Measurements from ENCODE around the gene ZNF230.

ZNF230 gene

GRCh38 chr19:44002566-44003460 is at the start of gene ZNF230:
Gene ZNF230, plus strand, starts transcription at chr19:44002957. Its CDS starts 4,122 bp downstream, at chr19:44007079.
- Histone ChIP-seq H3K4me3 (ENCODE audit: low read length) (peak within 1 kb of the TSS; percentile 78), H3K9me3 (ENCODE audit: low read length) (peaks cover 2% of the 10 kb centered on the region), H2AFZ (ENCODE audit: low read depth, low read length) (peak within 1 kb of the TSS; percentile 76), H3K36me3 (ENCODE audit: insufficient read depth, low read length) (peaks cover 8% of the 10 kb centered on the region), H3K4me1 (ENCODE audit: insufficient read depth, low read length) (peaks cover 10% of the 10 kb centered on the region), H3K27me3 (ENCODE audit: insufficient read depth, low read length) (no peaks in the 10 kb centered on the region)

- H3K36me3 ChIP-seq (ENCODE audit: insufficient read depth, low read length), result peaks cover 25% of the 10 kb centered on the region
Measured at GRCh38 chr19:43956827-43957226, 45.9 kb upstream of the ZNF230 start.

DNA sequence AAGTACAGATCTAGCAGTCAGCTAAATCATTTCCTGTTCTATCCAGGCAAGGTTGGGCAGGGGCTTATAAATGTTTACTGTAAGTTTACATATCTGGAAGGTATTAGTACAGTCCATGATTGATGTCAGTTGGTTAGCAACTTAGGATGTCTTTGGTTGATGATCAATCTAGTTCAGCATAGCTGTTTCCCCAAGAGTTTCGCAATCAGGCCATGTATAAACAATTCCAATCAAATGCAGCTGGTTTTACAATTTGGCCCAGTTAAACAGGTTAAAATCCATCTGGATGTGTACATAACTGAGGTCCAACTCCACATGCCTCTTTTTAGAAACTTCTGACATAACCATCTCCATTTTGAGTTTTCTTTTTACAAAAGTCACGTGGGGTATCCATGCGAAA is 44.9 kb upstream of the ZNF230 start:
- peaks cover 32% of the 10 kb centered on the region for H3K36me3 ChIP-seq (ENCODE audit: insufficient read depth, low read length)
- H2AFZ ChIP-seq (ENCODE audit: low read depth, low read length), result no peak overlapping the region
- H3K27me3 ChIP-seq (ENCODE audit: insufficient read depth, low read length), result no peaks in the 10 kb centered on the region

More at GRCh38 chr19:43956827-43957226, 45.9 kb upstream of the ZNF230 start:
- peaks cover 44% of the 10 kb centered on the region for H3K9me3 ChIP-seq (ENCODE audit: low read length)
- no peaks in the 10 kb centered on the region for H3K27me3 ChIP-seq (ENCODE audit: insufficient read depth, low read length)
- H3K4me1 ChIP-seq (ENCODE audit: insufficient read depth, low read length), result peaks cover 4% of the 10 kb centered on the region
- no peak overlapping the region for H2AFZ ChIP-seq (ENCODE audit: low read depth, low read length)
- no peak overlapping the region for H3K4me3 ChIP-seq (ENCODE audit: low read length)

DNA sequence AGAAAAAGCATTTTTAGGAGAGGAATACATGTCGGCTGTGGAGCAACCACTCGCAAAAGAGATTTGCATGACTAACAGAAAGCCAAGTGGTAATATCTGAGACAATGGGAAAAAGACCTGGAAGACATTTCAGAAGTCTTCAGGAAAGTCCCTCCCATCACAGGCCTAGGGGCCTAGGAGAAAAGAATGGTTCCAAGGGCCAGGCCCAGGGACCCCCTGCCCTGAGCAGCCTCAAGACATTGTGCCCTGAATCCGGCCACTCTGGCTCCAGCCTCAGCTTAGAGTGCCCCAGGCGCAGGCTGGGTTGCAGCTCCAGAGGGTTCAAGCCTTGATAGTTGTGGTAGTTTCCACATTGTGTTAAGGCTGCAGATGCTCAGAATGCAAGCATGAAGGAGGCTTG is 42.3 kb upstream of the ZNF230 start:
- Histone ChIP-seq H3K9me3 (ENCODE audit: low read length) (peaks cover 53% of the 10 kb centered on the region), H3K36me3 (ENCODE audit: insufficient read depth, low read length) (peaks cover 41% of the 10 kb centered on the region), H2AFZ (ENCODE audit: low read depth, low read length) (no peak overlapping the region), H3K4me1 (ENCODE audit: insufficient read depth, low read length) (no peaks in the 10 kb centered on the region), H3K4me3 (ENCODE audit: low read length) (no peak overlapping the region), H3K27me3 (ENCODE audit: insufficient read depth, low read length) (no peaks in the 10 kb centered on the region)

More for the DNA sequence above, 44.9 kb upstream of the ZNF230 start:
- Histone ChIP-seq H3K4me1 (ENCODE audit: insufficient read depth, low read length) (no peaks in the 10 kb centered on the region), H3K9me3 (ENCODE audit: low read length) (peaks cover 43% of the 10 kb centered on the region), H3K4me3 (ENCODE audit: low read length) (no peak overlapping the region)

- H3K27me3 ChIP-seq (ENCODE audit: insufficient read depth, low read length), result no peaks in the 10 kb centered on the region
- no peak overlapping the region for H3K4me3 ChIP-seq (ENCODE audit: low read length)
- H3K36me3 ChIP-seq (ENCODE audit: insufficient read depth, low read length), result peaks cover 84% of the 10 kb centered on the region
- no peaks in the 10 kb centered on the region for H3K4me1 ChIP-seq (ENCODE audit: insufficient read depth, low read length)
- H3K9me3 ChIP-seq (ENCODE audit: low read length), result peaks cover 77% of the 10 kb centered on the region
- H2AFZ ChIP-seq (ENCODE audit: low read depth, low read length), result no peak overlapping the region
Measured at GRCh38 chr19:43966079-43966694, 36.6 kb upstream of the ZNF230 start.

DNA sequence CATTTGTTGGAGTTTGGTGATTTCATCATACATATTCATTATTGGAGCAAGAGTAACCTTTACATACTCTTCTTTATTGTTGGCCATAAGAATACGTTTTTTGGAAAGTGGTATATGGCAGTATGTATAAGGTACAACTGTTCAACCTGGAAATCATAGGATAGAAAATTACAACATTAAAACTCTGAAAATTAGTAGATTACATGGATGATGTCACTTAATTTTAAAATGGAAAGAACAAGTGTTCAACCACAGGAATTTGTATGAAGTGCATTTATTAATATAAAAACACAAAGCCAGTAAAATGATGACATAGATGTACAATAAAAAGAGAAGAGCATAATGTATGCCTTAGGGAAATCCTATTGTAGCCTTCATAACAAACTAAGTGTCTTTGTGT is 26.0 kb upstream of the ZNF230 start:
- Histone ChIP-seq H3K4me1 (ENCODE audit: insufficient read depth, low read length) (no peaks in the 10 kb centered on the region), H3K36me3 (ENCODE audit: insufficient read depth, low read length) (peaks cover 4% of the 10 kb centered on the region), H3K4me3 (ENCODE audit: low read length) (no peak overlapping the region), H3K27me3 (ENCODE audit: insufficient read depth, low read length) (no peaks in the 10 kb centered on the region), H2AFZ (ENCODE audit: low read depth, low read length) (no peak overlapping the region), H3K9me3 (ENCODE audit: low read length) (peaks cover 7% of the 10 kb centered on the region)

- peaks cover 4% of the 10 kb centered on the region for H3K4me1 ChIP-seq (ENCODE audit: insufficient read depth, low read length)
- no peaks in the 10 kb centered on the region for H3K9me3 ChIP-seq (ENCODE audit: low read length)
- no peaks in the 10 kb centered on the region for H3K27me3 ChIP-seq (ENCODE audit: insufficient read depth, low read length)
- peak overlapping the region; percentile 80 for H3K4me3 ChIP-seq (ENCODE audit: low read length)
- H3K36me3 ChIP-seq (ENCODE audit: insufficient read depth, low read length), result no peaks in the 10 kb centered on the region
- peak overlapping the region; percentile 36 for H2AFZ ChIP-seq (ENCODE audit: low read depth, low read length)
Measured at GRCh38 chr19:43983544-43983911, 19.2 kb upstream of the ZNF230 start.

GRCh38 chr19:43983912-43984686 is 18.7 kb upstream of the ZNF230 start, which contains the start of gene ZNF155:
Gene ZNF155, plus strand, starts transcription at chr19:43984188. Its CDS starts 4,356 bp downstream, at chr19:43988544.
- Histone ChIP-seq H3K4me1 (ENCODE audit: insufficient read depth, low read length) (peaks cover 4% of the 10 kb centered on the region), H3K9me3 (ENCODE audit: low read length) (no peaks in the 10 kb centered on the region), H3K36me3 (ENCODE audit: insufficient read depth, low read length) (peaks cover 2% of the 10 kb centered on the region), H3K4me3 (ENCODE audit: low read length) (peak within 1 kb of the TSS; percentile 80), H2AFZ (ENCODE audit: low read depth, low read length) (peak within 1 kb of the TSS; percentile 36), H3K27me3 (ENCODE audit: insufficient read depth, low read length) (no peaks in the 10 kb centered on the region)

DNA sequence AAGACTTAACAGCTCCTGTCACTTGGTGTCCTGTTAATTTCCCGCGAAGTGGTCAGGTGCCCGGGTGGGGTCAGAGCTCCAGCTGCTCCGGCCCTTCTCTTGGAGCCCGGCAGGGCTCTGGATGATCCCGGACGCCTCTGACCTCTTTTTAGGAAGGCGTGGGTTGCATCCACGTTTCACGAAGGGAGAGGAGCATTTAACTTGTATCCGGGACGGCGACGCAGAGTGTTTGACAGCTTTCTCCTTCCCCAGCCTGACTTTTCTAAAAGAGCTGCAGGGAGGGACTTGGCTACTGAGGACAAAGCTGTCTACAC is 18.1 kb upstream of the ZNF230 start:
- Histone ChIP-seq H3K36me3 (ENCODE audit: insufficient read depth, low read length) (peaks cover 7% of the 10 kb centered on the region), H3K4me1 (ENCODE audit: insufficient read depth, low read length) (peaks cover 4% of the 10 kb centered on the region), H3K4me3 (ENCODE audit: low read length) (peak overlapping the region; percentile 80), H2AFZ (ENCODE audit: low read depth, low read length) (peak overlapping the region; percentile 36), H3K9me3 (ENCODE audit: low read length) (peaks cover 2% of the 10 kb centered on the region), H3K27me3 (ENCODE audit: insufficient read depth, low read length) (no peaks in the 10 kb centered on the region)

DNA sequence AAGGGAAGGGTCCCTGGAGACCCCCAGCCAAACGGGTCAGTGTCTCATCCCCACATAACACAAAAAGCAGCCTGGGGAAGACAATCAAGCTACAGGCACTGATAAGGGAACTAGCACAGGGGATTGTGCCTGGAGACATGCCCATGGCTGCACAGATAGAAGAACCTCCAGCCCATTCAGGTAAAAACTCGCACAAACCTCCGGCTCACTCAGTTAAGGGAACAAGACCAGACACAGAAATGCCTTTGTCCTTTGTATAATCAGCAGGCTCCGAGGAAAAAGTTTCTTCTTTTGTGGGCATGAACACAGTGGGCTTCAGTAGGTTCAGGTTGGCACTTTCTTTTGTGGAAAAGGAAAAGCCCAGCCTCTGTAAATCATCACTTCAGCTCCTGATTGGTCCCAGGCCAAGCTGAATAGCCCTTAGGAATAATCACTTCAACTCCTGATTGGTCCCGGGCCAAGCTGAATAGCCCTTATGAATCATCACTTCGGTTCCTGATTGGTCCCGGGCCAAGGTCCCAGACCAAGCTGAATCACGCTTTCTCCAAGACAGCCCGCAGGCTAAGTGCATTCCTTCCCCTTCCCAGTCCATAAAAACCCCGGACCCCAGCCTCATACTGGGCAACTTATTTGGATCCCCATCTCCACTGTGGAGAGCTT is 5.0 kb upstream of the ZNF230 start:
- H3K36me3 ChIP-seq (ENCODE audit: insufficient read depth, low read length), result peaks cover 29% of the 10 kb centered on the region
- H3K27me3 ChIP-seq (ENCODE audit: insufficient read depth, low read length), result no peaks in the 10 kb centered on the region
- H3K4me1 ChIP-seq (ENCODE audit: insufficient read depth, low read length), result peaks cover 4% of the 10 kb centered on the region
- no peak overlapping the region for H3K4me3 ChIP-seq (ENCODE audit: low read length)
- H3K9me3 ChIP-seq (ENCODE audit: low read length), result no peaks in the 10 kb centered on the region
- no peak overlapping the region for H2AFZ ChIP-seq (ENCODE audit: low read depth, low read length)

GRCh38 chr19:44002212-44002565 is 568 bp upstream of the ZNF230 start:
- peaks cover under 1% of the 10 kb centered on the region for H3K9me3 ChIP-seq (ENCODE audit: low read length)
- H3K4me3 ChIP-seq (ENCODE audit: low read length), result peak overlapping the region; percentile 78
- no peaks in the 10 kb centered on the region for H3K27me3 ChIP-seq (ENCODE audit: insufficient read depth, low read length)
- peak overlapping the region; percentile 76 for H2AFZ ChIP-seq (ENCODE audit: low read depth, low read length)
- H3K4me1 ChIP-seq (ENCODE audit: insufficient read depth, low read length), result peaks cover 10% of the 10 kb centered on the region
- peaks cover 5% of the 10 kb centered on the region for H3K36me3 ChIP-seq (ENCODE audit: insufficient read depth, low read length)

DNA sequence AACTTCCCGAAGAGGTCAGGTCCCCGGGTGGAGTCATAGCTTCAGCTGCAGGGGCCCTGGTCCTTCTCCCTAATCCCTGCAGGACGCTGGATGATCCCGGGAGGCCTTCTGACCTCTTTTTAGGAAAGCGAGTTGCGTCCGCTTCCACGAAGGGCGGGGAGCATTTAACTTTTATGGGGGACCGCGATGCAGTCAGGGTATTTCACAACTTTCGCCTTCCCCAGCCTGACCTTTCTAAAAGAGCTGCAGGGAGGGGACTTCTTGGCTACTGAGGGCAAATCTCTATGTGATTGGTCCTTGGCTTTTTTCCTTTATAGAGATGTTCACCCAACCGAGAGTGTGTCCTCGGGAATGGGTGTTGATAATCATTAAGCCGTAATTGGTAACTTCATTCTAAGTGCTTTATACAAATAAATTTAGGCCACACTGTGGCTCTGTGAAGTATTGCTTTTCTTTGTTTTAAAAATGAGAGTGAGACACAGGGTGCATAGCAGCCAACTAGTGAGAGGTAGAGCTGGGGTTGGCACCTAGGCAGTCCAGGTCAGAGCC is 778 bp downstream of the ZNF230 start:
- Histone ChIP-seq H3K4me3 (ENCODE audit: low read length) (peak overlapping the region; percentile 78), H2AFZ (ENCODE audit: low read depth, low read length) (peak overlapping the region; percentile 76), H3K27me3 (ENCODE audit: insufficient read depth, low read length) (no peaks in the 10 kb centered on the region), H3K4me1 (ENCODE audit: insufficient read depth, low read length) (peaks cover 10% of the 10 kb centered on the region), H3K36me3 (ENCODE audit: insufficient read depth, low read length) (peaks cover 12% of the 10 kb centered on the region), H3K9me3 (ENCODE audit: low read length) (peaks cover 7% of the 10 kb centered on the region)
